ENCODE measurements around the gene NFATC2. TPM values are rescaled to one million over a fixed set of nuclear protein-coding genes. Genes with fewer than 3 reads are reported as not detected.
"Not testable (repeated sequence)": the region's sequence is repeated elsewhere in the genome, so short reads cannot be mapped to it uniquely, and the experiment has no call there.

The NFATC2 gene
- total RNA-seq, 2 donors from 2014 or later = 5.7 to 7.0 TPM

DNA sequence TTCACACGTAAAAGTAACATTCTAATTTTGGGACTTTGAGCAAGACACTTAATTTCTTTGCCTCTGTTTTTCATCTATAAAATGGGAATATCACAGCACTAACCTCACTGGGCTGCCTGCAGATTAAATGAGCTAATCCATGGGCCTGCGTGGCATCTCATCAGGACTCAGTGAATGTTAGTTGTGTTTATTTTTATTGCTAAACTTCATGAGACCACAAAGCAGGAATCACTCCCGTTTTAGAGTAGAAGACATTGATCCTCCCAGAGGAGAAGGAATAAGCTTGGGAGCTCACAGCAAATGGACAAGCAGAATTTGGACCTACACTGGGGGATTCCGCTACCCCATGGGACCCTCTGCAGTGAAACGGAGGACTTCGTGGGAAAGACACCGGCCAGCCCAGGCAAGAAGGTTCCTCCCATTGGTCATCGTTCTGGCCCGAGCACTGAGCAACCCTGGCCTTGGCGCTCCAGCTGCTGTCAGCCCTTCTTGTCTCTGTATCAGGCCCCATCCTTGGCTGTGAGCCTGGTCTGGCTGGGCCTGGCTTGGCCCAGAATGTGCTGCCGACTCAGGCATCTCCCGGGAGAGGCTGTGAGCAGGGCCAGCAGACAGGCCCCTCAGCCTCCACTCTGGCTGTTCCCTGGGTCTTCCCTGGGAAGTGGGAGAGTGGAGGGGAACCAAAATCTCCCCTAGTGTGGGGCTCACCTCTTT lies 79.8 kb downstream of the NFATC2 start:
- DNase-seq (peak; percentile 83), ATAC-seq (peak; percentile 94 to 97)
- intact Hi-C loops (cut with DNase I) = no loop called here

DNA sequence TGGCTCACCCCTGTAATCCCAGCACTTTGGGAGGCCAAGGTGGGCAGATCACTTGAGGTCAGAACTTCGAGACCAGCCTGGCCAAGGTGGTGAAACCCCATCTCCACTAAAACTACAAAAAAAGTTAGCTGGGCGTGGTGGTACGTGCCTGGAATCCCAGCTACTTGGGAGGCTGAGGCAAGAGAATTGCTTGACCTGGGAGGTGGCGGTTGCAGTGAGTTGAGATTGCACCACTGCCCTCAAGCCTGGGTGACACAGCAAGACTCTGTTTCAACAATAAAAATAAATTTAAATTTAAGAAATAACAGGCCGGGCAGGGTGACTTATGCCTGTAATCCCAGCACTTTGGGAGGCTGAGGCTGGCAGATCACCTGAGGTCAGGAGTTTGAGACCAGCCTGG lies 80.7 kb downstream of the NFATC2 start:
- ATAC-seq; intact Hi-C loops (cut with DNase I); DNase-seq: not testable (repeated sequence)

DNA sequence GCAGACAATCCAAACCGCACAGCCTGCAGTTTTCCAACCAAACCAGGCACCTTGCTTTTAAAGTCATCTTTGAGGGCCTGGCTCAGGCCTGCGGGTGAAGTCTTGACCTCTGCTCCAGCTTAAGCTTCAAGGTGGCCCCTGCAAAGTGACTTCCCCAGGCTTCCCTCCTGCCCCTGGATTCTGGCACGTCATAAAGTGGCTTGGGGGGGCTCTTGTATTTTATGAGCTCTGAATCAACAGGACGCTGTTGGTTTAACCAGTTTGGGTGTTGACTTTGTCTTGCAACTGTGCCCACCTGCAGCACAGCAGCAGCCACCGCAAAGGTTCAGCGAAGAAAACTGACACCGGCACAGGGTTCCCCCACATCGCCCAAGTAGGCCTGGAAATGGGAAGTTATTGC lies 81.2 kb downstream of the NFATC2 start:
- no peak for ATAC-seq
- intact Hi-C loops (cut with DNase I) = no loop called here
- DNase-seq = no peak

DNA sequence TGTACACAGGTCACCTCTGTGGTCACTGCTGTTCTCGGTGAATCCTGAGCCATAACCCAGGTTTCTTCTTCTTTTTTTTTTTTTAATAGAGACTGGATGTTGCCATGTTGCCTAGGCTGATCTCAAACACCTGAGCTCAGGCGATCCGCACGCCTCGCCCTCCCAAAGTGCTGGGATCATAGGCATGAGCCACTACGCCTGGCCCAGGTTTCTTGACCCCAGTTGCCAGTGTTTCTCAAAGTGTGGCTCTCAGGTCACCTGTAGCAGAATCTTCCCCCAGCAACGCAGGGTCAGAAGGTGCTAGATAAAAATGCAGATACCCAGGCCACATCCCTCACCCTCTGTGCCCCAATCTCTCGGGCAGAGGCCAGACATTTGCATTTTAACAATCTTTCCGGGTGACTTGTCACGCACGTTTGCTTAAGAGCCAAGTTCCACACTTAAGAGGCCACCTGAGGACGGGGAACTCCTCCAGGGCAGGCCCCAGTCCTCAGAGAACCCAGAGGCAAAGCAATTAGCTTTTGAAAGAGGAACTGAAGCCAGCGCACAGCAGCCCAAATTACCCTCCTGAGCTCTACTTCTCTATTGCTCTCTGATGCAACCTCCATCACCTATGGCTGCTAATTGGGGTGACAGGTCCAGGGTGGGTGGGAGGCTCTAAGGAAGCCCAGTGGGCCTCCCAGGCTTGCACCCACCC lies 81.8 kb downstream of the NFATC2 start:
- ATAC-seq = no peak
- DNase-seq = no peak
- intact Hi-C loops (cut with DNase I) = no loop called here

DNA sequence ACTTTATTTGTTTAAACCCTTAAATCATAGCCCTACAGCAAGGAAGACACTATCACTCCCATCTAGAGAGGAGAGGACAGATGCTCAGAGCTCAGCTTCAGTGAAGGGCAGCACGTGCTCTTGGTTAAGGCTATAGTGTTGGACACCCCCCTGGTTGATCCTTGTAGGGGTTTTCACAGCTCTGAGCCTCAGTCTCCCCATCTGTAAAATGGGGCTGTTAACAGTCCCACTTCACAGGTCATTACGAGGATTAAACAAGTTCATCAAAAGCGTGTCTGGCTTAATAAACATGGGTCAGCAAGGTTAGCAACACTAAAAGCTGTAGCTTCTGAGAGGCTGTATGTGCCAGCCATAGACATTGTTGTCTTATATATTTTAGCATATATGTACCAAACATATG lies 82.4 kb downstream of the NFATC2 start:
- ATAC-seq (no peak), DNase-seq (no peak)
- intact Hi-C loops (cut with DNase I) = no loop called here

DNA sequence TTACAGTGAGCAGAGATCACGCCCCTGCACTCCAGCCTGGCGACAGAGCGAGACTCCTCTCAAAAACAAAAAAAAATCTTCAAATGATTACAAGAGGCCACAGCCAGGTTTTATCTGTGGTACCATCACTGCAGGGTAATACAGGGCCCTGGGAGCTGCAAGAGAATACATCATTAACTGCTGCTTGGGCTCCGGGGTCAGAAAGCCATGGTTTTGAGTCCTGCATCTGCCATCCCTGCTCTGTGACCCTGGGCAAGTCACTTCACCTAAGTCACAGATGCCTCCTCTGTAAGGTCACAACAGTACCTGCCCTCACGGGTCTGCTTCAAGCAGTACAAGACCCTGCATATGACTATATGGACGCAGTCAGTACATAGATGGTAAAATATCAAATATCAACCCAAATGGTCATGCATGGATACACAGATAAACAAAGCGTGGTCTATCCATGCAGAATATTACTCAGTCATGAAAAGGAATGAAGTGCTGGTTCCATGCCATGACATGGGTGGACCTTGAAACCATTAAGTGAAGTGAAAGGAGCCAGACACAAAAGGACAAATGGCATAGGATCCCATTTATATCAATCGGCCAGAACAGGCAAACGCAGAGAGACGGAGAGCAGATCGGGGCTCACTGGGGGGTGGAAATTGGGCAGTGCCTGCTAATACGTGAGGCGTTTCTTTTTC lies 83.6 kb downstream of the NFATC2 start:
- DNase-seq (no peak), ATAC-seq (no peak)
- intact Hi-C loops (cut with DNase I) = loop anchor here in 1 of 2 donors (10.0 kb wide), 1 partner anchor 106 kb away; no protein-coding TSS in a partner anchor

DNA sequence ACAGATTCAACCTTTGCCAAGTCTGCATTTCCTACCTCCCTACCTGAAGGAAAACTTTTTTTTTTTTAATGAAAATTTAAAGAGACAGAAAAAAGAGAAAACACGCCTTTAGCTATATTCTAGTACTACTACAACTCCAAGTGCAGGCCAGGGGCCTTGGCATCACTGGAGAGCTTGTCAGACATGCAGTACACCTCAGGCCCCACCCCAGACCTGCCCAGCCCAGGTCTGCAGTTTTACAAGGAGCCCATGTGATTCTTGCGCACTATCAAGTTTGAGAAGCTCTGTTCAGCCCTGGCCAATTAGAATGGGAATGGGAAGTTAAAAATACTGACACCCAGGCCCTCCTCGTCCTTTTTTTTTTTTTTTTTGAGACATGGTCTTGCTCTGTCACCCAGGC lies 85.0 kb downstream of the NFATC2 start:
- intact Hi-C loops (cut with DNase I) = loop anchor here in 1 of 2 donors (10.0 kb wide), 1 partner anchor 107 kb away; no protein-coding TSS in a partner anchor
- no peak for DNase-seq
- ATAC-seq = no peak

DNA sequence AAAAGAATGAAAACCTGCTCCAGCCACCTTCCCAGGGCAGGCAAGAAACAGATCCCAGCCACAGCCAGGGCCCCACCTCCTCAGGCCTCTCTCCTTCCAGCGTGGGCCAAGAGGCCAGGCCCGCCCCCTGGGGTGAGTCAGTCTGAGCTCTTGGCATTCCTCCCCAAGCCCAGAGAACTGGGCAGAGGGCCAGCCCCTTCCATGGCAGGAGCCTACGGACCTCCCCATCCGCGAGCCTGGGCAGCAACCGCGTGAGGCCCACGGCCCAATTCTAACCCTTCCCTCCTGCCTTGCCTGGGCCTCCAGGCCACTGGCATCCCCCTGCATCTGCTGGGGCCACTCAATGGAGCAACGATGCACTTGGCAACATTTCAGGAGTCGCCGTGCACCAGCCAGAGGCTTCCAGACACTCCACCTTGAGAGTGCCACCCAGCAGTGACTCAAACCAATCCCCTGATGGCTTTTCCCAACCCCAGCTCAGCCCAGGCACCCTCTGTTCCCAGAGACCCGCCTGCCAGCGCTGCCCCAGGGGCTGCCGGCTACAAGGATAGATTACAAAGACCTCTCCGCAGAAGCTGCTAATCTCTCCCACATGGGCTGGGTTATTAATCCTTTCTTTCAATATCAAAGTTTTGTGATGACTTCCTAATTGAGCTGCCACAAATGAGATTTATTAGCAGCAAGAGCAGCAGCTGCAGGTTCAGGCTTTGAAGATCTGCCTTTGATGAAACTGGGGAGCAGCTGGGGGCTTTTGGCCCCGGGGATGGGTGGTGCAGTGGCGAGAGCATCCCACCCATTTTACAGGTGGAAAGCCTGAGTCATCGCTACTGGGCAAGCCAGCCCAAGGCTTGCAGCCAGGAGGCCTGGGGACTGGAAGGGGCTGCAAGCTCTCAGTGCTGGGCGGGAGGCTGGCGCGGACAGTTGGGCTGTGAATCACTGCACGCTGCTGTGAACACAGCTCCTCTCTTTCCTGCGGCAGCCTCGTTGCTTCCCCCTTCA lies 85.7 kb downstream of the NFATC2 start:
- DNase-seq = peak; percentile 95
- ATAC-seq = peak; percentile 97 to 98
- intact Hi-C loops (cut with DNase I) = loop anchor here in 1 of 2 donors (10.0 kb wide), 1 partner anchor 108 kb away; no protein-coding TSS in a partner anchor

DNA sequence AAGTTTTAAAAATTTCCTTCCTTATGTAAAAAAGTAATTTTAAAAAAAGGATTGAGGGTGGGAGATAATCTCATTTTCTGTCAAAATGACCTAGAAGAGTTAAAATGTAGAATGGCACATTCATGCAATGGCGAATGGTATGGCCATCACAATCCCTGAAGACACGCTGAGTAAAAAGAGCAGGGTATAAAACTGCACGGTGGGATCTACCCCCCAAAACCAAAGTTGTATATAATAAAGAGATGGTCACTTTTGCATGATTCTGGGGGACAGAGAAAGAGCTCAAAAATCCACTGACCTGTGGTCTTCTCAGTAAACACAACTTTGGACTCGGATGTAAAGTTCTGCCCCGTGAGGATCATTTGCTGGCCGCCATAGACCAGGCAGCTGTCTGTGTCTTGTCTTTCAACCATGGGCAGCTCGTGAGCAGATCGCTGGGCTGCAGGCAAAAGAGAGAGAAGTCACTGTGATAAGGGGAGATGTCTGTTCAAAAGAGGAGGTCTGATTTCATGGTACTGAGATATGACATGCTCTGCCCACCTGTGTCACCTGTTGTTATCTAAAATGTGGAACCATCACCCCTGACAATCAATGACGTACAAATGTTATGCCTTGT lies 88.2 kb downstream of the NFATC2 start:
- DNase-seq (no peak), ATAC-seq (no peak)
- intact Hi-C loops (cut with DNase I) = loop anchor here in 1 of 2 donors (10.0 kb wide), 1 partner anchor 110 kb away; no protein-coding TSS in a partner anchor

DNA sequence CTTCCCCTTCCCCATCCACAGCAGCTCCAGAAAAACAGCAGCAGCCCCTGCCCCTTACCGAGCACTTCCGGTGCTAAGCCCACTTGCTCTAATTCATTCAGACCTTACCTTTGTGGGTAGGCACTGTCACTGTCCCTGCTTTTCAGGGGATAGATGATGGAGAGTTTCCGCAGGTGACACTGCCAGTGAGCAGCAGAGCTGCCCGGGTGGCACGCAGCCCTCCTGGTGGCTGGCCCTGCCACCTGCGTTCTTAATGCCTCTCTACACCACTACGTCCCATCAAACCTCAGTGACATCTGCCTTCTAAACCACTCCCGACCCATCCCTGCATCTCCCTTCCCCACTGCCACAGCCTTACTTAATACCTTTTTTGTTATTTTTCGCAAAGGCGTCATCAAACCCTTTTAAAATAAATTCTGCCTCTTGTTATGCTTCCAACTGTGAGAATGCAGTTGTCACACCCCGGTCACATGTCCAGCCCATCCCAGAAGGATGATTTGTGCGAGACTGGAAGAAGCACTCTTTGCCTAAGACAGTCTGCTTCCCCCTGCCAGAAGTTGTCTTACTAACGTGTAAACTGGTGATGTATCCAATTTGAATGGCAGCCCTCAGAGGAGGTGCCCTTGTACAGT lies 89.7 kb downstream of the NFATC2 start:
- no peak for DNase-seq
- intact Hi-C loops (cut with DNase I) = loop anchor here in 1 of 2 donors (10.0 kb wide), 1 partner anchor 112 kb away; no protein-coding TSS in a partner anchor
- no peak for ATAC-seq

DNA sequence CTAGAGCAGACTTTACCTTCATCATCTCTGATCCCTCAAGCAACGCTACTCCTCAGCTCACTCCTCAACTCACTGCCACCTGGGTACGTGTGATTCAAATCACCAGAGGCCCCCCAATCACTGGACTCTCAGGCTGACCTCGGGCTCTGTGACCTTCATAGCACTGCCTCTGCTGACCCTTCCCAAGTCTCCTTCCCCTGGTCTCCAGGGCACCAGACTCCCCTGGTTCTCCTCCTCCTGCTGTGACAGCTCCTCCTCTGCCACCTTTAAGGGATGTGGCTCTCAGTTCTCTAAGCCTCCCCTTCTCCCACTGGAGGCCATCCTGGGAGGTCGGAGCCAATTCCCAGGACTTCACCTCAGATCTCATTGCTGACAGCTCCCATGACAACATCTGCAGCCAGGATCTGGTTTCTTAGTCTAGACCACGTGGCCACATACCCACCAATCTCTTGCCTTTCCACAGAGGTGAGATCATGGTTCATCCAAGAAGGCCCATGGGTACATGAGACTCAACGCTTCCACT lies 90.4 kb downstream of the NFATC2 start:
- ATAC-seq = no peak
- DNase-seq = no peak
- intact Hi-C loops (cut with DNase I) = loop anchor here in 1 of 2 donors (10.0 kb wide), 1 partner anchor 113 kb away; no protein-coding TSS in a partner anchor

DNA sequence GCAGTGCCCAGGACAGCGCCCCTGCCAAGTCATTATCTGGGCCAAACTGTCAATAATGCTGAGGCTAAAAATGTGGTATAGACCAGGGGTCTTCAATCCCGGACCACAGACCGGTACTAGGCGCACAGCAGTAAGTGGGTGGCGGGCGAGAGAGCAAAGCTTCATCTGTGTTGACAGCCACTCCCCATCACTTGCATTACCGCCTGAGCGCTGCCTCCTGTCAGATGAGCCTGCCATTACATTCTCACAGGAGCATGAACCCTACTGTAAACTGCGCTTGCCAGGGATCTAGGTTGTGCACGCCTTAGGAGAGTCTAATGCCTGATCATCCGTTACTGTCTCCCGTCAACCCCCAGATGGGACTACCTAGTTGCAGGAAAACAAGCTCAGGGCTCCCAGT lies 91.0 kb downstream of the NFATC2 start:
- DNase-seq = no peak
- intact Hi-C loops (cut with DNase I) = loop anchor here in 1 of 2 donors (10.0 kb wide), 1 partner anchor 113 kb away; no protein-coding TSS in a partner anchor
- ATAC-seq = no peak

DNA sequence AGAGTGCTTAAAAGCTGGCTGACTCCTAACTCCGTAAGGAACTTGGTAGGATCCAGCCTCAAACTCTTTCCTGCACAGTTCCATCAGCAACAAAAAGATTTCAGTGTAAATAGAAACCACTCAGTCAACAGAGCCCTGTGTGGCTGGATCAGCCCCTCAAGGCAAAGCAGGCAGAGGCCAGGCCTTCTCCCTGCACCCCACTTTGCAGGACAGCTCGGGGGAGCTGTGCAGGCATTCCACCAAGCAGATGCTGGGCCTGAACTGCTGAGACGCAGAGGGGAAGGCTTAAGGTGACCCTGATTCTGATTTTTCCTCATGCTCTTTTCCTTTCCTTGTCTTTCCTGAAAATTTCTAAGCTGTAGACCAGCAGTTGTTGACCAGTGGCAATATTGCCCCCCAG lies 91.5 kb downstream of the NFATC2 start:
- ATAC-seq (no peak), DNase-seq (no peak)
- intact Hi-C loops (cut with DNase I) = loop anchor here in 1 of 2 donors (10.0 kb wide), 1 partner anchor 114 kb away; no protein-coding TSS in a partner anchor

DNA sequence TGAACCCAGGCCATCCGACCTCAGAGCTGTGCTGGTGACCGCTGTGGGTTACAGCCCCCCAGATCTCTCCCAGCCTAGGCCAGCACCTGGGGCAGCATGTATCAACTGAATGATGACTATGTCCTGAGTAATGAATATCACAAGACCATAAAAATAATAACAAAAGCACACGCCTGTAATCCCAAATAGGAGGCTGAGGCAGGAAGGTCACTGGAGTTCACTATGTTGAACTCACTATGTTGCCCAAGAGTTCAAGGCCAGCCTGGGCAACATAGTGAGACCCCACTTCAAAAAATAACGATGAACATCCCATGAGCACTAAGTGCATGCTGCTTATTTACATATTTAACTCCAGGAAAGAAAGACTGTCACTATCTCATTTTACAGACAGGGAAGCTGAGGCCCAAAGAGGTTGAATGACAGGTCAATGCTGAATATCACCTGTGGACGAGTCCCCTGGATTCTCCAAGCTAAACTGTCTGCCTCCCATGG lies 92.3 kb downstream of the NFATC2 start:
- ATAC-seq = no peak
- DNase-seq = no peak
- intact Hi-C loops (cut with DNase I) = loop anchor here in 1 of 2 donors (10.0 kb wide), 1 partner anchor 115 kb away; no protein-coding TSS in a partner anchor

DNA sequence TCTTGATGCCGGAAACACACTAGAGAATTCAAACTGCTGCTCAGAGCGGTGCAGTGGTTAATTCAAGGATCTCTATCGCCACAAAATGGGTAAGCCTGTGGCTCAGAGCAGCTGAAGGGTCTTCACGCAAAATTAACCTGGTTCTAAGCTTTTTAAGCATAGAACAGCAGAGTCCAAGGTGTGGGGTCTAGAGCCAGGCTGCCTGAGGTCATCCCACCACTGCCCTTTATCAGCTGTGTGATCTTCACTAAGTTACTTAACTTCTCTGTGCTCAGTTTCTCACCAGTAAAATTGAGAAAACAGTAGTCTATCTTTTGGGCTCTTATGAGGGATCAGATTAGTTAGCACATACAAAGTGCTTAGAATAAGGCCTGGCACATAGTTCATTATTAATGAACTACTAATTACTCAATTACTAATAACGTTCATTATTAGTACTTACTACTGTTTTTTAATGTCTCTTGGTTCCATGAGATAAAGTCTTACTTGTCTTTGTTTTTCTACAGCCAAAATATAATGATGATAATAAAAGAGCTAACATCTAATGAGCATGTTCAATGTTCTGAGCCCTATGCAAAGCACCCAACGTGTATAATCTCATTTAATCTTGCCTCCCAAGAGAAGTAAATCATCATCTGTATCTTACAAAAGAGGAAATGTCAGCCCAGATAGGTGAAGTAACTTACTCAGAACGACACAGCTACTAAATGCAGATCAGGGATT lies 92.9 kb downstream of the NFATC2 start:
- no peak for ATAC-seq
- intact Hi-C loops (cut with DNase I) = loop anchor here in 1 of 2 donors (10.0 kb wide), 1 partner anchor 115 kb away; no protein-coding TSS in a partner anchor
- no peak for DNase-seq

DNA sequence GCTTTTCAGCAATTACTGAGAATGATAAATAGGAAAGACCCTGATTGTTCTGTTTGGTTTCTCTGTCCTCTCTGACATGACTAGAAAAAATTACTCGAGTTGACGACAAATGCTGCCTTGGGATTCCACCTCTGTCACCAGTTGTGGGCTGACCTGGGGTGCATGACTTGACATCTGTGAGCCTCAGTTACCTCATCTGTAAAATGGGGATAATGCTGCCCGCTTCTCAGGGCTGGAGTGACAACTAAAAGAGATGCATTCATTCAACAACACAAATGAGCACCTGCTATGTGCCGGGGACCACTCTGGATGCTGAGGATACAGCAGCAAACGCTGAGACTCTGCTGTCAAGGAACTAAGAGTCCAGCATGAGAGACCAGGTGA lies 94.8 kb downstream of the NFATC2 start:
- ATAC-seq (no peak), DNase-seq (no peak)
- intact Hi-C loops (cut with DNase I) = no loop called here
